GM21360 (cell line): ENCODE data around the gene ITSN1.

Experiments
- ATAC-seq: cut with Tn5 transposase; IDR thresholded peaks from one replicate; pipeline ENCODE4 v1.9.1; 2021; ENCODE audit warnings: mild to moderate bottlenecking, moderate library complexity; ENCODE audit not compliant: unreplicated experiment

The ITSN1 gene

DNA sequence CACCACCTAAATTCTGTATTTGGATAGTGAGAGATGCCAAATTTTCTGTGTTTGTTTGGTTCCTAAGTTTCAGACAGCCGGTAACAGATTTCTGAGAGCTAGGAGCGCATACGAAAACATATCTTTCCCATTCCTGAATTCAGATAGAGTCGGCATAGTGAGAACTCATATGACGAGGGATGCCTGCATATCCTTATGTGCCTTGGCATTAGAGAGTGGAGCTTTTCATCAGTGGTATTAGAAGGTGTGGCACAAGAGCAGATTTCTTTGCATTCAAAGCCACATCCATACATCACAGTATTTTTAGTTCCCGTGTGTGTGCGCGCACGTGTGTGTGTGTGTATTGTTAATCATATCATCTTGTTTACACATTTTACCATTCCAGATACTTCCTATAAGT, 187.5 kb downstream of the ITSN1 start:
- no peak for ATAC-seq

DNA sequence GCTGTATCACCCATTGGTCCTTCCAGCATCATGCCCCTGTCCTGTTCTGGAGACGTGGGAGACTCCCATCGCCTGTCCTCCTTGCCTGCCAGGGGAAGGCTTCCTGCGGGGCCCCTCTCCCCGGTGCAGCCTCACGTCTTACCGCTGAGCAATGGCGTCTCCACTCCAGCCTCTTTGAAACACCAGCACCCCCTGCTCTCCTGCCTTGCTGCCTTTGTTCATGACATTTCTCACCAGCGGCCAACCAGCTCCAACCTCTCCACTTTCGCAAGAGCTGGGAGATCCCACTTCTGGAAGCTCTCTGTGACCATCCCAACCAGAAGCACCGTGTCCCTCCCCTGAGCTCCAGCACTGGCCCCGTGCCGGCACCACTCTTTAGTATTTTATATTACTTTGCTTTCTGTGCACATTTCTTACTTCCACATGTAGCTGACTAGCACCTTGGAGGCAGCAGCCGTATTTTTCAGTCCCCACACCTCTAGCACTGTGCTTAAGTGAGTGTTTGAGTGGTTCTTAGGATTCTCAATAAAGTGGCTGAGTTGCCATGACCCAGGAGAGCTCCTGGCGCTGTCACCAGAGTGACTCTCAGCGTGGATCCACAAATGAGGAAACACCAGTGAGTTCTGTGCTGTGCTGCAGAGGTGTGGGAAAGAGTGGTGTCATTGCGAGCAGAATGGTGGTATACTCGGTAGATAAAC, 189.8 kb downstream of the ITSN1 start:
- no peak for ATAC-seq

DNA sequence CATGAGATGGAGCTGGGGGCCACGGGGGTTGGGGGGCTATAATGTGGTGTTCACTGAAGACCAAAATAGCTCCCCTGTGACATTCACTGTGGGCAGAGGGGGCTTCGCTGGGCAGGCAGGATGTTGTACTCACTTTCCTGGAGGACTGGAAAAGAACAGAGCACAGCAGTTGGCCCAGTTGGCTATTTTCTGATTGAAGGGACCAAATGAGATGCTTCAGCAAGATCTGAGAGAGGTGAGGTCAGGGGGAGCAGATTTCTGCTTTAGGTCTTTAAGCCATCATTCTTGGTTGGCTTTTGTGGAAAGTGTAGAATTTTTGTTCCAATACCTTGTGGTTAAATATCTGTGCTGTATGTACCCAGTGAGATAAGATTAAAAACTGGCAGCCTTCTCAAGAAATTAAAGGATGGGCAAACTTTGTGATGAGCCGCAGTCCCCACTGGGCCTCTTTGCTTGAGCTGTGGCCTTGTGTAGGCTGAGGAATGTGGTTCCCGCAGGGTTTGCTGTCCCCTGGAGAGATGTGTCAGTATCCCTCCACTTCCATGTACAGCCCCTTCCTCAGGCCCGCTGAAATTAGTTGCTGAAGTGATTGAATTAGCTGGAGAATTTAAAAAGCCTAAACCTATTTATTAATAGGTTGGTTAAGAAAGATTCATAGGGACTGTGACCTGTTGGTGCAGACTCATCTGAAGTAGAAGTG, 192.7 kb downstream of the ITSN1 start:
- no peak for ATAC-seq

- ATAC-seq, result no peak
Observed at GRCh38 chr21:33835920-33836319, 193.6 kb downstream of the ITSN1 start.

DNA sequence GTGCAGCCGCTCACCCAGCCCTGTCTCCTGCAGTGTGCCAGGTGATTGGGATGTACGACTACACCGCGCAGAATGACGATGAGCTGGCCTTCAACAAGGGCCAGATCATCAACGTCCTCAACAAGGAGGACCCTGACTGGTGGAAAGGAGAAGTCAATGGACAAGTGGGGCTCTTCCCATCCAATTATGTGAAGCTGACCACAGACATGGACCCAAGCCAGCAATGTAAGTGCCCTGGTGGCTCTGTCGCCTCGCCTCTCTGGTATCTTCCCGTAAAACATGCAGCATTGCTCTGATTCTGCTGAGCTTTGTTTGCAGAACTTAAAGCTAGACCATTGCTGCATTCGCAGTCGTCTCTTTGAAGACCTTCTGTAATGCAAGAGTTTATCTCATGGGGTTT, 194.1 kb downstream of the ITSN1 start:
- ATAC-seq, result no peak

- ATAC-seq, result no peak
Observed at GRCh38 chr21:33839167-33839716, 196.9 kb downstream of the ITSN1 start.

- ATAC-seq, result no peak
Observed at GRCh38 chr21:33839806-33840205, 197.5 kb downstream of the ITSN1 start.

DNA sequence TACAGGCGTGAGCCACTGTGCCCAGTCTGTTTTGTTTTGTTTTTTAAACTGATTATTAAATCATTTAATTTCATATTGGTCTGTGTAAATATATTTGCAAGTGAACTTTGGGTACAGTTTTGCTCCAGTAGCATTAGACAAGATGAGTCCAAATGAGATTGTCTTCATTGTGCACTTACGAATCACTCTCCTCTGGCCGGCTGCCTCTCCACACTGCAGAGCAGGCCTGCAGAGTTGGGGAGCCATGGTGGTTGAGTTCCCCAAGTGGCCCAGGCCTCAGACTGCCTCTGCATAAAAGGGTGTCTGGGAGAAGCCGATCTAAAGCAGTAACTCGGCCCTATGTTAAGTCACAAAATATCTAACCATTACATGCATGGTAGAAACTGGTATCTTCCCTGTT, 198.5 kb downstream of the ITSN1 start:
- ATAC-seq, result no peak

DNA sequence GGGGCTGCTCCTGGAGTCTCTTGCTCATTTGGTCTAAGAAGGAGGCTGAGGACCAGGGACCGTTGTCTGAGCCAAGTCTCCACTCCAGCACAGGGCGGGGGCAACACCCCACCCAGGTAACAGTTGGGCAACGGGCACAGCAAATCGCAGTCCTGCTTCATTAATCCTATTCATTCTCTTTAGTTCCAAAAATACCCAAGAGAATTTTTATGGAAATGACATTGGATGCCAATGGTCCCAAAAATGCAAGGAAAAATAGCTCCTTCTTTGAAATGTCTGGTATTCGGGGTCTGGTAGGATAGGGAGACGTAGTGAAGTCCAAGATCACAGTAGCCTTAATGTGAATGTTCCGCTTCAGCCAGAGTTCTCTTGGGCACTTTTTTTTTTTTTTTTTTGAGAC, 199.3 kb downstream of the ITSN1 start:
- no peak for ATAC-seq

DNA sequence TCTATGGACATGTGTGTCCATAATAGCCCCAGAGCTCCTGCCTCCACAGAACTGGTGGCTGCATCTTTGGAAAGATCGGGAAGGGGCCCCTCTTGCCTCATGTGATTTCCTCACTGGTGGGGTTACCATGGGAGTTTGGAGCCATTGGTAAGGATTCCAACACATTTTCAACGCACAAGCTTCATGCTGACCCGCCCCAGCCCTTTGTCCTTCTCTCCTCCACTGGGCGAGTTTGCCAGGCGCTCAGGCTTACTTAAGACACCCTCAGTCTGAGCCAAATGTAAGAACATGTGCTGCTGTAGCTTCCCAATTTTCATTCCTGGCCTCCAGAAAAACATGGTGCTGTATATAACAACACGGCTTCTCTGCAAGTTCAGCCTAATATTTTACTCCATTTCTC, 200.9 kb downstream of the ITSN1 start:
- ATAC-seq, result no peak

GRCh38 chr21:33844104-33844889, 202.0 kb downstream of the ITSN1 start:
- no peak for ATAC-seq

GRCh38 chr21:33844890-33845205, 202.5 kb downstream of the ITSN1 start:
- ATAC-seq, result no peak

- ATAC-seq, result no peak
Observed at GRCh38 chr21:33846141-33846540, 203.8 kb downstream of the ITSN1 start.

DNA sequence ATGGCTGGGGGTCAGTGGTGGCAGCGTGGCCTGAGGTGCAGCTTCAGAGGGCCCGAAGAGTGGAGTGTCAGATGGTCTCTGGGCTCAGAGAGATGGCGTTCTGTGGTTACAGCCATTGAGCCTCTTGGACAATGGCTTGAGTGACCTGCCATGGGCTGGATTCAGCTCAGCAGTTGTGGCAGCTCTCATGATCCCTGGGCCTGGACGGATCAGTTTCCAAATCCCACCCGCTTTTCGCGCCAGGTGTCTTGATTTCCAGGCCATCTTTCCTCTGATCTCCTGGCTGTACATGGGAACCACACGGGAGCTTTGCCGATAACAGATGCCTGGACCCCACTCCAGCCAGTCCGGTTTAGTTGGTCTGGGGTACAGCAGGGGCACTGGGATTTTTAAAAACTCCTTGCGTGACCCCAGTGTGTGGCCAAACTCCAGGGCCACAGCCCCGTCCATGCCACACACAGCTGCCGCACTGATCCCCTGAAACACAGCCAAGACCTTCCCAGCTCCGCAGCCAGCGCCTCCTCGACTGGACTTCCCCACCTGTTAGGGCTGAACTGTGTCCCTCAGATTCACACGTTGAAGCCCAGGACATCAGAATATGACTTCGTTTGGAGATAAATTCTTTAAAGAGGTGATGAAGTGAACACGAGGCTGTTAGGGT, 205.4 kb downstream of the ITSN1 start:
- ATAC-seq, result no peak

DNA sequence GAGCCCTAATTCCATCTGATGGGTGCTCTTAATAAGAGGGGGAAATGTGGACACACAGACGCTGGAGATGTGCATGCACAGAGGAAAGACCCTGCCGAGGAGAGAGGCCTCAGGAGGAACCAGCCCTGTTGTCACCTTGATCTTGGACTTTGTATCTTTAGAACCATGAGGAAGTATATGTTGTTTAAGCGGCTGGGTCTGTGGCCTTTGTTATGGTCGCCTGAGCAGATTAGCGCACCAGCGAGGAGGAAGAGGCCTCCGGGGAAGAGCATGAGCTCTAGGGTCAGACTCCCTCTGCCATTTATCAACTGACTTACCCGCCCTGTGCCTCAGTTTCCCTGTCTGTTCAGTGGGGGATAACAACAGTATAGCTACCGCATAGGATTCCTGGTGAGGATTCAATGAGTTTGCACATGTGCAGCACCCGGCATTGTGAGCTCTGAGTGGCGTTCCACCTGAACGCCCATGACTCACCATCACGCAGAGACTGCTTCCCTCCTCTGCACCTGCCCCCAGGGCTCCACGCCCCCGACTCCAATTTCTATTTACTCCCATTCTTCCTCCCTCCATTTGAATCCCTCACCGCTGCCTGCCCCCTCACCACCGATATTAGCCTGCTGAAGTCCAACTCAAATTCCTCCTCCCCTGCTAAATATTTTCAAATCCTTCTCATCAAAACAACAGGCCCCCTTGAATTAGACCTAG, 206.1 kb downstream of the ITSN1 start:
- no peak for ATAC-seq

- ATAC-seq, result no peak
Observed at GRCh38 chr21:33849834-33850233, 207.5 kb downstream of the ITSN1 start.

- no peak for ATAC-seq
Observed at GRCh38 chr21:33850401-33850800, 208.1 kb downstream of the ITSN1 start.

- no peak for ATAC-seq
Observed at GRCh38 chr21:33850985-33851384, 208.7 kb downstream of the ITSN1 start.

DNA sequence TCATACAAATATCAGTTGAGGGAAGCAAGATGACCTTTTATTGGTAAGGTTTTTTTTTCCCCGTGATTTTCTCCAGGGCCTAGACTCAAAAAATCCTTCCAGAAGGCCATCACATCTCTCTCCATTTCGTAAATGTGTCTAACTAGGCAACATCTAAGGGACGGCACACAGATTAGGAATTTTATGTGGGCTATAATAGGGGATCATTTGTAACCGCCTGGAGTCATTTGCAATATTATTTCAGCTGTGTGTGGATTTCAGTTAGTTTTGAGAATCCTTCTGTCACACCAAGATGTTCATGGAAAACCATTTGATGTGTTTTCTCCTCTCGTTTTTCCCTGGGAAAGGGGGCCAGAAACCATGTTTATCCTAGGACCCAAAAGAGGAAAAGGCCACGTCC, 210.2 kb downstream of the ITSN1 start:
- ATAC-seq, result no peak

DNA sequence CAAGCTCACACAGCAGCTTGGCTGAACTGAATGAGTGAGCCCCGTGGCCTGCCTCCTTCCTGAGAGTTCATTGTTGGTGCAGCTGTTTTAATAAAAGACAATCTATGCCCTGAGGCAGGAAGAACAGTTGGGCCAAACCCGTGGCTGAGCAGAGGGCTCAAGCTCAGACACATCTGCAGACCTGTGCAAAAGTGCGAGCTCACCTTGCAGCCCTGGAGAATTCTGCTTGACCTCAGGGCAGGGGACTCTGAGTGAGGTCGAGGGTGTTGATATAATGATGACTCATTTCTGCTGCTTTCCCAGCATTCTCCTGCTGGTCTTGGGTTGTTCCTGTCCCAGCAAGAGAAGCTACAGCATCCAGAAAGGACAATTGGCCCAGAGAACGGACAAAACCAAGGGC, 212.3 kb downstream of the ITSN1 start:
- no peak for ATAC-seq

- ATAC-seq, result no peak
Observed at GRCh38 chr21:33855190-33855589, 212.9 kb downstream of the ITSN1 start.
